IMR-90 (cell line): ENCODE results near the gene ZMIZ1. TPM values are rescaled to one million over a fixed set of nuclear protein-coding genes. Genes with fewer than 3 reads are reported as not detected.

Experiments
- ATAC-seq: fragments of 200-7000 bp; cut with Tn5 transposase; 2 replicates; pipeline ENCODE4 v1.9.1; 2020; ENCODE audit warnings: low read depth, mild to moderate bottlenecking, moderate library complexity
- BruUV-seq: library from RNA; stranded (reverse); fragments of 400-500 nt; replicated peaks from 2 replicates; lab custom pipeline; 2021; lab: Mats Ljungman, UMichigan
- CTCF ChIA-PET: fragments of 300-600 bp; formaldehyde crosslinking; extraction: SDS; loops from one replicate; lab custom pipeline; 2021; ENCODE audit warnings: antibody characterized with exemption; lab: Yijun Ruan, JAX
- POLR2A ChIA-PET: fragments of 300-600 bp; sonication (Branson Sonifier 250); formaldehyde crosslinking; loops from one replicate; lab custom pipeline; 2022; ENCODE audit warnings: antibody characterized with exemption; ENCODE audit not compliant: unreplicated experiment; lab: Charles Lee
- DNase-seq: peaks from one replicate; pipeline ENCODE4 v3.0.0; 2013
- H2AFZ ChIP-seq: replicated peaks from 2 replicates; pipeline ENCODE3; 2013; ENCODE audit warnings: low read length, mild to moderate bottlenecking; ENCODE audit not compliant: poor library complexity
- H2AK5ac ChIP-seq: 2 replicates; pipeline ENCODE4 v1.6.1; 2013; ENCODE audit warnings: low read depth, low read length, inconsistent platforms
- H2AK9ac ChIP-seq: replicated peaks from 2 replicates; pipeline ENCODE3; 2013; ENCODE audit warnings: mild to moderate bottlenecking, low read depth, low read length, moderate library complexity; ENCODE audit not compliant: poor library complexity
- H2BK120ac ChIP-seq: 2 replicates; pipeline ENCODE4 v1.6.1; 2013; ENCODE audit warnings: low read depth, low read length, inconsistent platforms
- H2BK15ac ChIP-seq: 3 replicates; pipeline ENCODE4 v1.6.1; 2013; ENCODE audit warnings: low read depth, low read length, inconsistent platforms
- H2BK20ac ChIP-seq: 2 replicates; pipeline ENCODE4 v1.6.1; 2013; ENCODE audit warnings: low read depth, mild to moderate bottlenecking, inconsistent platforms, low read length, moderate library complexity
- H2BK5ac ChIP-seq: 2 replicates; pipeline ENCODE4 v1.6.1; 2013; ENCODE audit warnings: mild to moderate bottlenecking, low read depth, low read length, inconsistent platforms; ENCODE audit not compliant: poor library complexity, severe bottlenecking
- H3K14ac ChIP-seq: replicated peaks from 2 replicates; pipeline ENCODE4 v1.6.1; 2013; ENCODE audit warnings: low read depth, low read length, inconsistent platforms
- H3K18ac ChIP-seq: 2 replicates; pipeline ENCODE4 v1.6.1; 2013; ENCODE audit warnings: low read depth, low read length, control low read depth
- H3K23ac ChIP-seq: 2 replicates; pipeline ENCODE4 v1.6.1; 2013; ENCODE audit warnings: low read depth, low read length, inconsistent platforms
- H3K27ac ChIP-seq: 2 replicates; pipeline ENCODE4 v1.5.1; 2013; ENCODE audit warnings: mild to moderate bottlenecking, control low read depth, low read length; ENCODE audit not compliant: insufficient read depth
- H3K27me3 ChIP-seq: 2 replicates; pipeline ENCODE4 v1.6.1; 2013; ENCODE audit warnings: low read length; ENCODE audit not compliant: control insufficient read depth, insufficient read depth
- H3K36me3 ChIP-seq: 2 replicates; pipeline ENCODE4 v1.6.1; 2013; ENCODE audit warnings: low read length, mixed read lengths; ENCODE audit not compliant: control insufficient read depth, insufficient read depth
- H3K4ac ChIP-seq: 2 replicates; pipeline ENCODE4 v1.6.1; 2013; ENCODE audit warnings: low read depth, low read length, inconsistent platforms
- H3K4me1 ChIP-seq: 2 replicates; pipeline ENCODE4 v1.6.1; 2013; ENCODE audit warnings: low read length, mixed read lengths; ENCODE audit not compliant: control insufficient read depth, insufficient read depth
- H3K4me2 ChIP-seq: 2 replicates; pipeline ENCODE4 v1.6.1; 2013; ENCODE audit warnings: low read depth, mild to moderate bottlenecking, control low read depth, low read length, moderate library complexity
- H3K4me3 ChIP-seq: 2 replicates; pipeline ENCODE4 v1.5.1; 2013; ENCODE audit warnings: low read depth, mild to moderate bottlenecking, control low read depth, low read length, moderate library complexity; ENCODE audit not compliant: insufficient read depth
- H3K56ac ChIP-seq: 2 replicates; pipeline ENCODE4 v1.6.1; 2013; ENCODE audit warnings: low read length, inconsistent platforms; ENCODE audit not compliant: insufficient read depth; ENCODE audit errors: extremely low read depth
- H3K79me1 ChIP-seq, 2 experiments: 2 replicates each; pipeline ENCODE4 v1.6.1; 2013; ENCODE audit warnings: low read length in 2 of 2, inconsistent platforms in 1 of 2, low read depth in 1 of 2
- H3K9ac ChIP-seq: 2 replicates; pipeline ENCODE4 v1.6.1; 2013; ENCODE audit warnings: low read depth, low read length, control low read depth
- H3K9me1 ChIP-seq: 2 replicates; pipeline ENCODE4 v1.6.1; 2013; ENCODE audit warnings: low read length, inconsistent platforms; ENCODE audit not compliant: insufficient read depth
- H3K9me3 ChIP-seq: 2 replicates; pipeline ENCODE4 v1.6.1; 2013; ENCODE audit warnings: low read length; ENCODE audit not compliant: control insufficient read depth, insufficient read depth
- H4K20me1 ChIP-seq: 2 replicates; pipeline ENCODE4 v1.6.1; 2013; ENCODE audit warnings: low read length, inconsistent platforms; ENCODE audit not compliant: insufficient read depth
- H4K5ac ChIP-seq: 2 replicates; pipeline ENCODE4 v1.6.1; 2013; ENCODE audit warnings: mild to moderate bottlenecking, low read depth, low read length, control low read depth
- H4K8ac ChIP-seq, 2 experiments: 2 replicates each; pipeline ENCODE4 v1.6.1; 2013; ENCODE audit warnings: low read depth in 2 of 2, low read length in 2 of 2, control low read depth in 1 of 2, inconsistent platforms in 1 of 2
- H4K91ac ChIP-seq: 2 replicates; pipeline ENCODE4 v1.6.1; 2013; ENCODE audit warnings: low read depth, low read length, inconsistent platforms; ENCODE audit not compliant: insufficient read depth
- BHLHE40 ChIP-seq: fragments of 150-350 bp; IDR thresholded peaks from 2 replicates; pipeline ENCODE4 v1.6.1; 2016; ENCODE audit warnings: mild to moderate bottlenecking, low read depth, low read length
- CEBPB ChIP-seq: IDR thresholded peaks from 2 replicates; pipeline ENCODE4 v1.6.1; 2012; ENCODE audit warnings: low read depth, low read length, improper control_type of control experiment
- CHD1 ChIP-seq: IDR thresholded peaks from 2 replicates; pipeline ENCODE4 v1.6.1; 2012; ENCODE audit warnings: low read depth, low read length, improper control_type of control experiment
- CTCF ChIP-seq: conservative IDR thresholded peaks from 2 replicates; pipeline ENCODE4 v1.5.1; 2012; ENCODE audit warnings: mild to moderate bottlenecking, low read depth, low read length, improper control_type of control experiment
- ELK1 ChIP-seq: fragments of 150-350 bp; IDR thresholded peaks from 2 replicates; pipeline ENCODE4 v1.6.1; 2016; ENCODE audit warnings: low read depth, mild to moderate bottlenecking, low read length, moderate library complexity, borderline replicate concordance
- MAFK ChIP-seq: IDR thresholded peaks from 2 replicates; pipeline ENCODE4 v1.6.1; 2012; ENCODE audit warnings: low read depth, low read length, improper control_type of control experiment
- MAZ ChIP-seq: IDR thresholded peaks from 2 replicates; pipeline ENCODE4 v1.6.1; 2012; ENCODE audit warnings: low read depth, mild to moderate bottlenecking, low read length, improper control_type of control experiment, moderate library complexity, borderline replicate concordance
- MXI1 ChIP-seq: IDR thresholded peaks from 2 replicates; pipeline ENCODE4 v1.6.1; 2012; ENCODE audit warnings: low read depth, mild to moderate bottlenecking, low read length, moderate library complexity, borderline replicate concordance
- NFE2L2 ChIP-seq: fragments of 150-350 bp; IDR thresholded peaks from 2 replicates; pipeline ENCODE4 v1.6.1; 2016; ENCODE audit warnings: low read depth, mild to moderate bottlenecking, low read length
- RAD21 ChIP-seq: IDR thresholded peaks from 2 replicates; pipeline ENCODE4 v1.6.1; 2012; ENCODE audit warnings: low read length, improper control_type of control experiment
- RCOR1 ChIP-seq: IDR thresholded peaks from 2 replicates; pipeline ENCODE4 v1.6.1; 2012; ENCODE audit warnings: mild to moderate bottlenecking, low read length, improper control_type of control experiment; ENCODE audit not compliant: insufficient replicate concordance
- RFX5 ChIP-seq: IDR thresholded peaks from 2 replicates; pipeline ENCODE4 v1.8.0; 2012; ENCODE audit warnings: low read depth, mild to moderate bottlenecking, low read length, moderate library complexity
- USF2 ChIP-seq: fragments of 150-350 bp; IDR thresholded peaks from 2 replicates; pipeline ENCODE4 v1.6.1; 2017; ENCODE audit warnings: mild to moderate bottlenecking, antibody characterized with exemption, low read length, low read depth
- WGBS, 2 experiments: methylation state at CpG; one replicate each; pipeline versions ENCODE4 v1.1.5 to v1.1.7; 2013; ENCODE audit warnings: missing lambda C conversion rate in 2 of 2; ENCODE audit not compliant: insufficient read length in 1 of 2; ENCODE audit errors: extremely low coverage in 2 of 2; 5-methylcytosine and 5-hydroxymethylcytosine counted together
- dilution Hi-C: fragments of 300-500 bp; cut with HindIII; formaldehyde crosslinking; loops from one replicate; pipeline ENCODE4 v1.14.3; 2018; ENCODE audit warnings: low sequenced_read_pairs; ENCODE audit not compliant: unreplicated experiment
- in situ Hi-C: fragments of 300-500 bp; cut with MboI; formaldehyde crosslinking; loops from 3 replicates; pipeline ENCODE4 v1.14.3; 2019; ENCODE audit warnings: low sequenced_read_pairs, inconsistent platforms, mixed read lengths
- intact Hi-C: fragments of 100-400 bp; cut with micrococcal nuclease; formaldehyde crosslinking; loops from 2 replicates; pipeline ENCODE4 v1.10.0; 2022
- polyA plus RNA-seq, 3 experiments: library from polyadenylated mRNA; depleted of rRNA; stranded (reverse); fragments of >200 nt; gene quantifications; 2 replicates each; pipeline ENCODE4 v1.2.3, GENCODE V29; 2012; ENCODE audit warnings: low replicate concordance in 1 of 3
- total RNA-seq: library from RNA; depleted of rRNA; stranded (reverse); fragments of >200 nt; gene quantifications from 2 replicates; pipeline ENCODE4 v1.2.3, GENCODE V29; 2012

The ZMIZ1 gene
- total and polyA plus RNA-seq, 2 of the 4 experiments (the other 2 are of a cell fraction), result 6.6 to 48.7 TPM

DNA sequence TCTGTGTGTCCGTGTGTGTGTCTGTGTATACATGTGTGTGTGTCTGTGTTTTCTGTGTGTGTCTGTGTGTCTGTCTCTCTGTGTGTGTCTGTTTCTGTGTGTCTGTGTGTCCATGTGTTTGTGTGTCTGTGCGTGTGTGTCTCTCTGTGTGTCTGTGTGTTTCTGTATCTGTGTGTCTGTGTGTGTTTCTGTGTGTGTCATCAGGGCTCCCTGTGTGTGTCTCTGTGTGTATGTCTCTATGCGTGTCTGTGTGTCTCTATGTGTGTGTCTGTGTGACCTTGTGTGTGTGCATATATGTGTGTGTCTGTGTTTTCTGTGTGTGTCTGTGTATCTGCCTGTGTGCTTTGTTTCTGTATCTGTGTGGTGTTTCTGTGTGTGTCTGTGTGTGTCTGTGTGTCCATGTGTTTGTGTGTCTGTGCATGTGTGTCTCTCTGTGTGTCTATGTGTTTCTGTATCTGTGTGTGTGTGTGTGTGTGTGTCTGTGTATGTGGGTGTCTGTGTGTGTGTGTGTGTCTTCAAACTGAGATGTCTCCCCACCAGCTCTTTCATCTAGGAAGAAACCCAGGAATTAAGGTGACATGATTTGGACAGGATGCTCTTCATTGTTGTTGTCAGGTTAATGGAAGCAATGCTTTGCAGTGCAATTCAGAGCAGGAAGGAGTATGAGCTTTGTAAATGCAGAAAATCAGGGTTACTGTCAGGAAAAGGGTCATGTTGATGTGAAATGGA lies 257.8 kb downstream of the ZMIZ1 start:
- dilution Hi-C loops (no loop called here), in situ Hi-C loops (no loop called here), intact Hi-C loops (no loop called here)
- no peak for TF ChIP-seq ELK1
- no peak for TF ChIP-seq USF2
- no peak for TF ChIP-seq CTCF
- TF ChIP-seq RAD21, result no peak
- no peak for TF ChIP-seq RFX5
- TF ChIP-seq BHLHE40, result no peak
- no peak for TF ChIP-seq MXI1
- no peak for TF ChIP-seq MAFK
- no peak for TF ChIP-seq MAZ
- no peak for TF ChIP-seq CEBPB
- TF ChIP-seq NFE2L2, result no peak
- TF ChIP-seq CHD1, result no peak
- no peak for TF ChIP-seq RCOR1
- peaks cover 26% of the 10 kb centered on the region for H3K9me1 ChIP-seq
- no peaks in the 10 kb centered on the region for H3K36me3 ChIP-seq
- ChIA-PET CTCF (no interaction called here), POLR2A (no interaction called here)
- peak overlapping the region; percentile 89; the same call in 2 of the 3 replicates for H2BK15ac ChIP-seq
- no peak overlapping the region for H3K27ac ChIP-seq
- H3K4me3 ChIP-seq, result no peak overlapping the region
- no peak overlapping the region for H3K56ac ChIP-seq
- no peak overlapping the region for H2AK9ac ChIP-seq
- ATAC-seq (no peak), DNase-seq (no peak)
- H2AFZ ChIP-seq, result no peak overlapping the region
- H2BK5ac ChIP-seq, result peak overlapping the region; percentile 70
- BruUV-seq, result no TSS peak
- peak overlapping the region; percentile 47; the same call in 1 of the 2 replicates for H2BK20ac ChIP-seq
- 100% methylated on average over 2 of the region's 3 CpGs; no CpG with 5 or more reads in 1 of the 2 experiments for WGBS, 2 experiments
- no peak overlapping the region; the same call in 1 of the 2 replicates for H3K14ac ChIP-seq
- H3K79me1 ChIP-seq, result peaks cover 0 to under 1% of the 10 kb centered on the region in 2 experiments; a peak in 1 of 4 replicates
- H3K9ac ChIP-seq, result no peak overlapping the region
- peak overlapping the region; percentile 38; the same call in 1 of the 2 replicates for H2BK120ac ChIP-seq
- H3K4me2 ChIP-seq, result no peak overlapping the region
- H3K27me3 ChIP-seq, result no peaks in the 10 kb centered on the region
- H3K4ac ChIP-seq, result peak overlapping the region; percentile 2; the same call in 1 of the 2 replicates
- H4K8ac ChIP-seq, result no peak overlapping the region
- no peaks in the 10 kb centered on the region for H4K20me1 ChIP-seq
- H4K5ac ChIP-seq, result no peak overlapping the region
- peaks cover 12% of the 10 kb centered on the region for H3K4me1 ChIP-seq
- H3K9me3 ChIP-seq, result no peaks in the 10 kb centered on the region
- no peak overlapping the region; the same call in 1 of the 2 replicates for H3K18ac ChIP-seq
- H4K91ac ChIP-seq, result no peak overlapping the region
- no peak overlapping the region for H3K23ac ChIP-seq
- H2AK5ac ChIP-seq, result peak overlapping the region; percentile 90
